KG1 (cell line): ENCODE measurements around the gene NOXO1.
A peak's percentile ranks its signal among the peaks of the same experiment; 100 is the strongest.

Experiments
- DNase-seq: peaks from one replicate; lab custom pipeline; 2025; lab: John Stamatoyannopoulos, UW

The NOXO1 gene

GRCh38 chr16:1979271-1980029 is 1.8 kb downstream of the NOXO1 start:
- no peak for DNase-seq

GRCh38 chr16:1978476-1979120 is 2.7 kb downstream of the NOXO1 start:
- no peak for DNase-seq

- no peak for DNase-seq
These were observed 3.4 kb downstream of the NOXO1 start for GRCh38 chr16:1977875-1978268.

GRCh38 chr16:1976951-1977874 is 4.1 kb downstream of the NOXO1 start:
- DNase-seq = no peak

- no peak for DNase-seq
These were observed 5.1 kb downstream of the NOXO1 start for GRCh38 chr16:1976216-1976520.

GRCh38 chr16:1975432-1976215 is 5.6 kb downstream of the NOXO1 start:
- no peak for DNase-seq

- no peak for DNase-seq
These were observed 6.9 kb downstream of the NOXO1 start for GRCh38 chr16:1974157-1975070.

- DNase-seq = no peak
These were observed 7.7 kb downstream of the NOXO1 start for GRCh38 chr16:1973461-1974156.

GRCh38 chr16:1972490-1972877 is 8.8 kb downstream of the NOXO1 start:
- DNase-seq = no peak

GRCh38 chr16:1971796-1972489 is 9.3 kb downstream of the NOXO1 start, which contains the start of gene TBL3:
TSS of gene TBL3 (plus strand) at chr16:1972053. CDS start at chr16:1972165, 112 bp downstream.
- peak; percentile 86 for DNase-seq

- no peak for DNase-seq
These were observed 12.9 kb downstream of the NOXO1 start for GRCh38 chr16:1968146-1968953.

- no peak for DNase-seq
These were observed 14.8 kb downstream of the NOXO1 start, which contains the start of gene RNF151 for GRCh38 chr16:1966460-1966859. TSS of gene RNF151 (plus strand) at chr16:1966856. CDS start at chr16:1966882, 26 bp downstream.

GRCh38 chr16:1965396-1966001 is 15.8 kb downstream of the NOXO1 start:
- no peak for DNase-seq

- DNase-seq = peak; percentile 99
These were observed 16.5 kb downstream of the NOXO1 start, which contains the start of gene RPS2 for GRCh38 chr16:1964506-1965395. TSS of gene RPS2 (minus strand) at chr16:1964826. CDS start at chr16:1964625, 201 bp downstream.

- DNase-seq = no peak
These were observed 17.3 kb downstream of the NOXO1 start for GRCh38 chr16:1963806-1964505.
